ENCODE measurements around the gene KPNA1.

DNA sequence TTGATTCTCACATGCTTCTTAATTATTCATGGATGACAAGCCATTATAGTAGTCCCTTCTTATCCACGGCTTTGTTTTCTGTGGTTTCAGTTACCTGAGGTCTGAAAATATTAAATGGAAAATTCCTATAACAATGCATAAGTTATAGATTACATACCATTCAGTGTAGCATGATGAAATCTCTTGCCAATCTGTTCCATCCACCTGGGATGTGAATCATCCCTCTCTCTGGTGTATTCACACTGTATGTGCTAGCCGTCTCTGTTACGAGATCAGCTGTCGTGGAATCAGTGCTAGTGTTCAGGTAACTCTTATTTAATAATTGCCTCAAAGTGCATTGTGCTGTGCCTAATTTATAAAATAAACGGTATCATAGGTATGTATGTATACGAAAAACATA is 104.1 kb downstream of the KPNA1 start:
- TF ChIP-seq POLR2A (IDR thresholded peaks at IDR 0.05; ENCODE audit: low read length) (no peak), GATA1 (IDR thresholded peaks at IDR 0.05; ENCODE audit: low read depth, low read length) (no peak)
